Panc1 (cell line): ENCODE results near the gene COL11A1. TPM values are rescaled to one million over a fixed set of nuclear protein-coding genes. Genes with fewer than 3 reads are reported as not detected.

Experiments
- ATAC-seq: fragments of 200-7000 bp; cut with Tn5 transposase; 2 replicates; pipeline ENCODE4 v1.9.1; 2020; ENCODE audit warnings: mild to moderate bottlenecking, moderate library complexity
- BruUV-seq: library from RNA; stranded (reverse); fragments of 400-500 nt; replicated peaks from 2 replicates; lab custom pipeline; 2021; lab: Mats Ljungman, UMichigan
- CTCF ChIA-PET: fragments of 300-600 bp; sonication (Branson Sonifier 250); formaldehyde crosslinking; loops from one replicate; lab custom pipeline; 2022; ENCODE audit warnings: antibody characterized with exemption; lab: Charles Lee
- POLR2A ChIA-PET: fragments of 300-600 bp; sonication (Branson Sonifier 250); formaldehyde crosslinking; loops from one replicate; lab custom pipeline; 2022; ENCODE audit warnings: antibody characterized with exemption; lab: Charles Lee
- DNase-seq: peaks from one replicate; pipeline ENCODE4 v3.0.0-alpha.2; 2010; ENCODE audit warnings: low read depth, low spot score
- H3K27ac ChIP-seq: 2 replicates; pipeline ENCODE4 v1.5.1; 2011; ENCODE audit warnings: mild to moderate bottlenecking, low read length, inconsistent platforms
- H3K27me3 ChIP-seq: fragments of 200-500 bp; sonication (Bioruptor generic); 2 replicates; pipeline ENCODE4 v1.6.0; 2014; ENCODE audit warnings: low read length, inconsistent platforms; ENCODE audit not compliant: control insufficient read depth, insufficient read depth
- H3K36me3 ChIP-seq: fragments of 200-500 bp; sonication (Bioruptor generic); 2 replicates; pipeline ENCODE4 v1.5.1; 2014; ENCODE audit warnings: inconsistent platforms, mild to moderate bottlenecking, low read length, moderate library complexity; ENCODE audit not compliant: control insufficient read depth, insufficient read depth
- H3K4me1 ChIP-seq: 2 replicates; pipeline ENCODE4 v1.5.1; 2011; ENCODE audit warnings: inconsistent platforms, mild to moderate bottlenecking, low read length, moderate library complexity; ENCODE audit not compliant: control insufficient read depth, insufficient read depth
- H3K4me3 ChIP-seq, 2 experiments: 2 replicates each; pipeline ENCODE4 v1.5.1; 2011 to 2012; ENCODE audit warnings: low read depth in 2 of 2, low read length in 2 of 2, mild to moderate bottlenecking in 2 of 2, inconsistent platforms in 1 of 2, moderate library complexity in 1 of 2
- H3K9me3 ChIP-seq: fragments of 200-500 bp; sonication (Bioruptor generic); 2 replicates; pipeline ENCODE4 v1.5.1; 2014; ENCODE audit warnings: low read depth, mild to moderate bottlenecking, inconsistent platforms, low read length, moderate library complexity; ENCODE audit not compliant: control insufficient read depth, insufficient read depth
- POLR2AphosphoS5 ChIP-seq: IDR thresholded peaks from 2 replicates; pipeline ENCODE4 v1.6.1; 2012; ENCODE audit warnings: mild to moderate bottlenecking, low read depth, low read length, moderate library complexity
- SIN3A ChIP-seq: IDR thresholded peaks from 2 replicates; pipeline ENCODE4 v1.6.1; 2012; ENCODE audit warnings: low read depth, mild to moderate bottlenecking, low read length, moderate library complexity, borderline replicate concordance; ENCODE audit not compliant: insufficient read depth
- TCF7L2 ChIP-seq: IDR thresholded peaks from 2 replicates; pipeline ENCODE4 v1.6.1; 2011; ENCODE audit warnings: mild to moderate bottlenecking, low read depth, low read length, inconsistent platforms
- in situ Hi-C: cut with HindIII; loops from 2 replicates; pipeline ENCODE4 v1.10.0; 2016; ENCODE audit warnings: low sequenced_read_pairs, low pct_unique_long_range_greater_than_20kb
- intact Hi-C: fragments of 100-400 bp; cut with micrococcal nuclease; formaldehyde crosslinking; loops from one replicate; pipeline ENCODE4 v1.10.0; 2022; ENCODE audit not compliant: unreplicated experiment
- total RNA-seq: library from RNA; stranded (reverse); gene quantifications from one replicate; pipeline ENCODE4 v1.2.1, GENCODE V29; 2021; ENCODE audit not compliant: unreplicated experiment
- TF ChIP-seq, protein P1 (sequence below), 2 experiments: IDR thresholded peaks; 2 replicates each; pipeline ENCODE4 v1.6.1; 2011 to 2012; ENCODE audit warnings: low read depth in 2 of 2, control low read depth in 1 of 2, low read length in 1 of 2, mild to moderate bottlenecking in 1 of 2, moderate library complexity in 1 of 2; ENCODE audit not compliant: insufficient read depth in 1 of 2
- TF ChIP-seq, protein P2 (sequence below): fragments of 450-650 bp; IDR thresholded peaks from 2 replicates; pipeline ENCODE4 v1.5.1; 2017; ENCODE audit warnings: mild to moderate bottlenecking

The COL11A1 gene
- total RNA-seq, 1 experiment from 2014 or later, result 106 TPM

DNA sequence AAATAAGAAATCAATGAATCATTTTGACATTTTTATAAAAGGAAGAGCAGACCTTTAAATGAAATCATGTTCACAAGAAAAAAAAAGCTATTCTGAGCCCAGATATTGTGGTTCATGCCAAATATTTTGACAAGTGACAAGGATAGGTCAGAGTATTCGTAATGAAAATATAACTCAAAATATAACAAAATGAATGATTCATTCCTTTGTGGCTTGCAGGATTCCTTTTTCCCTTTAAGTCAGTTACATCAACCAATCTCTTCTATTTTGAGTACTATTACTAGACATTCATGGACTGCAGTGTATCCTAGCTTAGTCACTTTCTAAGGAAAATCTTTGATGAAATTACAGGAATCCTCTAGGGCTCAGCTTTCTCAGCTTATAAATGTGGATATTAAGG is 188.7 kb downstream of the COL11A1 start:
- intact Hi-C loops (no loop called here), in situ Hi-C loops (no loop called here)
- POLR2A ChIA-PET, result no interaction called here
- DNase-seq (no peak), ATAC-seq (no peak)
- Histone ChIP-seq H3K9me3 (no peaks in the 10 kb centered on the region), H3K27me3 (no peaks in the 10 kb centered on the region), H3K27ac (no peak overlapping the region), H3K36me3 (no peaks in the 10 kb centered on the region), H3K4me3 (no peak overlapping the region), H3K4me1 (no peaks in the 10 kb centered on the region)
- CTCF ChIA-PET, result no interaction called here
- TF ChIP-seq, protein P1, sequence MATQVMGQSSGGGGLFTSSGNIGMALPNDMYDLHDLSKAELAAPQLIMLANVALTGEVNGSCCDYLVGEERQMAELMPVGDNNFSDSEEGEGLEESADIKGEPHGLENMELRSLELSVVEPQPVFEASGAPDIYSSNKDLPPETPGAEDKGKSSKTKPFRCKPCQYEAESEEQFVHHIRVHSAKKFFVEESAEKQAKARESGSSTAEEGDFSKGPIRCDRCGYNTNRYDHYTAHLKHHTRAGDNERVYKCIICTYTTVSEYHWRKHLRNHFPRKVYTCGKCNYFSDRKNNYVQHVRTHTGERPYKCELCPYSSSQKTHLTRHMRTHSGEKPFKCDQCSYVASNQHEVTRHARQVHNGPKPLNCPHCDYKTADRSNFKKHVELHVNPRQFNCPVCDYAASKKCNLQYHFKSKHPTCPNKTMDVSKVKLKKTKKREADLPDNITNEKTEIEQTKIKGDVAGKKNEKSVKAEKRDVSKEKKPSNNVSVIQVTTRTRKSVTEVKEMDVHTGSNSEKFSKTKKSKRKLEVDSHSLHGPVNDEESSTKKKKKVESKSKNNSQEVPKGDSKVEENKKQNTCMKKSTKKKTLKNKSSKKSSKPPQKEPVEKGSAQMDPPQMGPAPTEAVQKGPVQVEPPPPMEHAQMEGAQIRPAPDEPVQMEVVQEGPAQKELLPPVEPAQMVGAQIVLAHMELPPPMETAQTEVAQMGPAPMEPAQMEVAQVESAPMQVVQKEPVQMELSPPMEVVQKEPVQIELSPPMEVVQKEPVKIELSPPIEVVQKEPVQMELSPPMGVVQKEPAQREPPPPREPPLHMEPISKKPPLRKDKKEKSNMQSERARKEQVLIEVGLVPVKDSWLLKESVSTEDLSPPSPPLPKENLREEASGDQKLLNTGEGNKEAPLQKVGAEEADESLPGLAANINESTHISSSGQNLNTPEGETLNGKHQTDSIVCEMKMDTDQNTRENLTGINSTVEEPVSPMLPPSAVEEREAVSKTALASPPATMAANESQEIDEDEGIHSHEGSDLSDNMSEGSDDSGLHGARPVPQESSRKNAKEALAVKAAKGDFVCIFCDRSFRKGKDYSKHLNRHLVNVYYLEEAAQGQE (IDR thresholded peaks at IDR 0.05; ENCODE audit: insufficient read depth in 1 of 2, low read depth in 2 of 2, low read length in 1 of 2), result no peak
- TF ChIP-seq, protein P2, sequence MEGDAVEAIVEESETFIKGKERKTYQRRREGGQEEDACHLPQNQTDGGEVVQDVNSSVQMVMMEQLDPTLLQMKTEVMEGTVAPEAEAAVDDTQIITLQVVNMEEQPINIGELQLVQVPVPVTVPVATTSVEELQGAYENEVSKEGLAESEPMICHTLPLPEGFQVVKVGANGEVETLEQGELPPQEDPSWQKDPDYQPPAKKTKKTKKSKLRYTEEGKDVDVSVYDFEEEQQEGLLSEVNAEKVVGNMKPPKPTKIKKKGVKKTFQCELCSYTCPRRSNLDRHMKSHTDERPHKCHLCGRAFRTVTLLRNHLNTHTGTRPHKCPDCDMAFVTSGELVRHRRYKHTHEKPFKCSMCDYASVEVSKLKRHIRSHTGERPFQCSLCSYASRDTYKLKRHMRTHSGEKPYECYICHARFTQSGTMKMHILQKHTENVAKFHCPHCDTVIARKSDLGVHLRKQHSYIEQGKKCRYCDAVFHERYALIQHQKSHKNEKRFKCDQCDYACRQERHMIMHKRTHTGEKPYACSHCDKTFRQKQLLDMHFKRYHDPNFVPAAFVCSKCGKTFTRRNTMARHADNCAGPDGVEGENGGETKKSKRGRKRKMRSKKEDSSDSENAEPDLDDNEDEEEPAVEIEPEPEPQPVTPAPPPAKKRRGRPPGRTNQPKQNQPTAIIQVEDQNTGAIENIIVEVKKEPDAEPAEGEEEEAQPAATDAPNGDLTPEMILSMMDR, result no peak
- TF ChIP-seq TCF7L2 (no peak), POLR2AphosphoS5 (no peak), SIN3A (no peak)
- no TSS peak for BruUV-seq

DNA sequence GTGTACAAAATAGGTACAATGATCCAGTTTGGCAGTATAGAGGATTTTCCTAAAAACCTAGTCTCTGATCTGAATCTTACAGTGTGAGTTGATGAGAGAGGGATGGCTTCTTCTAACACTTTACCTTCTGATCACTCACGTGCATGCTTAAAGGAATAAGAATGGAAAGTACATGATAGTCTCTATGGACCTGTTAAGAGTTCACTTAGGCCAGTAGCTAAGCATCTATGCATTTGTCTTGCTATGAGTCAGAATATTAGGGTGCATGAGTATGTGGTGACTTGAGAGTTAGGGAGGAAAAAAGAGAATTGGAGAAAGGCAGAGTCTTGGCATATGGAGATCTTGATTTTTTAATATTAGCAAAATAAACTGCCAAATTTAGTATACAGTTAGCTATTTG is 206.3 kb downstream of the COL11A1 start:
- ChIA-PET CTCF (no interaction called here), POLR2A (no interaction called here)
- Histone ChIP-seq H3K36me3 (no peaks in the 10 kb centered on the region), H3K4me3 (no peak overlapping the region), H3K4me1 (no peaks in the 10 kb centered on the region), H3K9me3 (no peaks in the 10 kb centered on the region), H3K27ac (no peak overlapping the region), H3K27me3 (no peaks in the 10 kb centered on the region)
- DNase-seq (no peak), ATAC-seq (no peak)
- BruUV-seq, result no TSS peak
- intact Hi-C loops (no loop called here), in situ Hi-C loops (no loop called here)
- TF ChIP-seq TCF7L2 (no peak), POLR2AphosphoS5 (no peak), SIN3A (no peak)
- TF ChIP-seq, protein P2, result no peak
- TF ChIP-seq, protein P1 (IDR thresholded peaks at IDR 0.05; ENCODE audit: insufficient read depth in 1 of 2, low read depth in 2 of 2, low read length in 1 of 2), result no peak
